HTR-8/SVneo (cell line): Measurements from ENCODE around the gene CCSAP.
"Not testable (repeated sequence)": the region's sequence is repeated elsewhere in the genome, so short reads cannot be mapped to it uniquely, and the experiment has no call there.

ENCODE experiments used
- DNase-seq: peaks from one replicate; pipeline ENCODE4 v3.0.0; 2011; ENCODE audit warnings: low spot score, mixed read lengths; ENCODE audit not compliant: insufficient read length
- FAIRE-seq: peaks from 2 replicates; lab custom pipeline; 2011; peaks lifted over from hg19 to GRCh38; lab: Jason Lieb, UNC

CCSAP gene

GRCh38 chr1:229328598-229329362 lies 14.1 kb downstream of the CCSAP start:
- no peak for FAIRE-seq
- DNase-seq, result no peak

GRCh38 chr1:229327765-229328164 lies 15.1 kb downstream of the CCSAP start:
- not testable (repeated sequence) for FAIRE-seq

GRCh38 chr1:229326601-229327000 lies 16.2 kb downstream of the CCSAP start:
- DNase-seq (no peak), FAIRE-seq (no peak)

More at GRCh38 chr1:229327765-229328164, 15.1 kb downstream of the CCSAP start:
- DNase-seq, result not testable (repeated sequence)

DNA sequence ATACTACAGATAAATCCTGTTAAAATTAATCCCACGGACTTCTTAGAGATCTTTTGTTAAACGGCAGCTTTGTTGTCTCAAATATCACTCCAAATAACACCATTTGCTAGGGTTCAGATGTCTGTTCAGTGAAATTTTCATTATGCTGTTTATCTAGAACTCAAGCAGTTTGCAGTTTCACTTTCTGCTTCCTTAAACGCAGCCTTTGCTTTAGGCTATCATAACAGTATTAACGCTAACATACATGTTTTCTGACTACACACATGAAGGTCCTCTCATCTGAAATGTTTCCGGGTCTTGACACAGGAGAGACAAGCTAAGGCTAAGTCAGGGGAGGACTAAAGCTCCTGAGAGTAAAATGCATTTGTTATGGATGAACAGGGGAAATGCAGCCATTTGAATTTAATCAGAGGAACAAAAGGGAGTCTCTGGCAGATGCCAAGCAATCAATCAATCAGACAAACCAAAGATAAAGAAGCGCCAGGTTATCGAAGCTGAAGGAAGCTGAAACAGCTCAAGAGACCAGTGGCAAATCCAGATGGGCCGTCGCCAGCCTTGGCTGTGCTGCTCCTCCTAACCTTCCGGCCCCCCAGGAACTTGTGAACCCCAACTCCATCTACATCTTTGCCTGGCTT lies 16.9 kb downstream of the CCSAP start:
- no peak for FAIRE-seq
- no peak for DNase-seq

- FAIRE-seq, result no peak
- DNase-seq, result no peak
Observed at GRCh38 chr1:229325401-229325800, 17.4 kb downstream of the CCSAP start.

GRCh38 chr1:229323885-229324553 lies 18.8 kb downstream of the CCSAP start:
- FAIRE-seq (no peak), DNase-seq (no peak)

DNA sequence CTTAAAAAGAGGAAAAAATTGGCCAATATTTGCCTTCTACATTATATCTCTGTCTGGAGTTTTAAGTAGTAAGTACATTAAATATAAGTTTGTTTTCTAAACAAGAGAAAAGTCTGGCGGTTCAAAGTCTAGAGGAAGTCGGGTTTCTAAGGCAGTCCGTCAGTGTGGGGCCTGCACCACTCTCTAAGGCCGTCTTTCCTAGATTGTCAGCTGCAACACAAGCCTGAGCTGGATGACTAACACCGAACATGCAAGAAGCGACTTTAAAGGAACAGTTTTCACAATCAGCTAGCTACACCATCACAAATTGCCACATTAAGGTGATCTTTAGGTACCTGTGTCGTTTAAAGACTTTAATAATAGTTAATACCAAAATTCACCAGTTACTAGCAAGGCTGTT lies 19.6 kb downstream of the CCSAP start:
- DNase-seq (no peak), FAIRE-seq (no peak)

- DNase-seq, result no peak
- no peak for FAIRE-seq
Observed at GRCh38 chr1:229319487-229319886, 23.4 kb downstream of the CCSAP start.

- peak; percentile 61 for DNase-seq
- no peak for FAIRE-seq
Observed at GRCh38 chr1:229318056-229318455, 24.8 kb downstream of the CCSAP start.

- DNase-seq (no peak), FAIRE-seq (no peak)
Observed at GRCh38 chr1:229316166-229316565, 26.7 kb downstream of the CCSAP start.

DNA sequence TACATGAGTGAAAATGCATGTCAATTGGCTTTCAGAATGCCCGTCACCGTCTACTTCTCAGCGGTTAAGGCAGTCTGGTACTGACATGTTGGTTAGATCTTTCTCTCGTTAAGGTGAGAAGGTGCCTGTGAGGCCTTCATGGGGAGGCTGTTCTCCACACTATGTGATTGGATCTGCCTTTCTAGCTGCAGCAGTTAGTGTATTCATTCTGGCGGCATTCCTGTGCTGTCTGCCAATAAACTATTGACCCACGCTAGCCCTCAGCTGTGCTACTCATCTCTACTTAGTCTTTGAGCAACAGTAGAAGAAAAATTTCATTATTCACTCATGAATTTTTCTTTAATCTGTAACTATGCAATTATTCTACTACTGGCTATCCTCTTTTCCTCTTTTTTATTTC lies 32.0 kb downstream of the CCSAP start:
- FAIRE-seq (no peak), DNase-seq (no peak)

DNA sequence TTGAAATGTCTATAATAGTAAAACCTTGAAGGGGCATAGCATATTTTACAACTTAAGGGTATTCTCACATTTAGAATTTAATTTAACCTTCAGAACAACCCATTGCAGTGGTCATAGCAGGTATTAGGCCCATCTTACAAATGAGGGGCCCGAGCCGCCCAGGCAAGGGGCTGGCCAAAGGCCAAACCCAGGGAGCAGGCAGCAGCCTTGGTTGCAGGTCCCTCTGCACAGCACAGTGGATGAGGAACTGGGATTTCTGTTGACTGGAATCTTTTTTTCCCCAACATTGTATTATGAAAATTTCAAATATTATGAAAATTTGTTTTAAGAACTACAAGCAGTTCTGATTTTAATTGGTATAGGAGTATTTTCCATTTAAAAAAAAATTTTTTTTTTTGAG lies 33.2 kb downstream of the CCSAP start:
- FAIRE-seq (no peak), DNase-seq (no peak)

- no peak for DNase-seq
- no peak for FAIRE-seq
Observed at GRCh38 chr1:229309074-229309473, 33.8 kb downstream of the CCSAP start.

GRCh38 chr1:229305392-229305791 lies 37.5 kb downstream of the CCSAP start:
- FAIRE-seq (no peak), DNase-seq (no peak)

GRCh38 chr1:229303855-229304254 lies 39.0 kb downstream of the CCSAP start:
- FAIRE-seq (no peak), DNase-seq (no peak)

DNA sequence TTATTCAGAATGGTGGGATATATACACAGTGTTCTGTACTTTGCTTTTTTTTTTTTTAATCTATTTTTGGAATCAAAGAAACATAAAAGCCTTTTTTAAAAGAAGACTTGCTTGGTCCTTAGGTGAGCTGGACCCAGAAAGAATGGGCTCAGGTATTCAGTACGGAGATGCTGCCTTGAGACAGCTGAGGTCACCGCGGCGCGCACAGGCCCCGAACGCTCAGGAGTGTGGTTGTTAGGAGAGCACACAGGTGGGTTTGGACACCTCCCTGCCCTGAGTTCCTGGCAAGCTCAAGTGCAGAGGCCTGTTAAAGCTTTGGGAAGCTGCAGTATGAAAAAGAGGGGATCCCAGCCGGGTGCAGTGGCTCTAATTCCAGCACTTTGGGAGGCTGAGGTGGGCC lies 40.1 kb downstream of the CCSAP start:
- FAIRE-seq, result no peak
- DNase-seq, result no peak

DNA sequence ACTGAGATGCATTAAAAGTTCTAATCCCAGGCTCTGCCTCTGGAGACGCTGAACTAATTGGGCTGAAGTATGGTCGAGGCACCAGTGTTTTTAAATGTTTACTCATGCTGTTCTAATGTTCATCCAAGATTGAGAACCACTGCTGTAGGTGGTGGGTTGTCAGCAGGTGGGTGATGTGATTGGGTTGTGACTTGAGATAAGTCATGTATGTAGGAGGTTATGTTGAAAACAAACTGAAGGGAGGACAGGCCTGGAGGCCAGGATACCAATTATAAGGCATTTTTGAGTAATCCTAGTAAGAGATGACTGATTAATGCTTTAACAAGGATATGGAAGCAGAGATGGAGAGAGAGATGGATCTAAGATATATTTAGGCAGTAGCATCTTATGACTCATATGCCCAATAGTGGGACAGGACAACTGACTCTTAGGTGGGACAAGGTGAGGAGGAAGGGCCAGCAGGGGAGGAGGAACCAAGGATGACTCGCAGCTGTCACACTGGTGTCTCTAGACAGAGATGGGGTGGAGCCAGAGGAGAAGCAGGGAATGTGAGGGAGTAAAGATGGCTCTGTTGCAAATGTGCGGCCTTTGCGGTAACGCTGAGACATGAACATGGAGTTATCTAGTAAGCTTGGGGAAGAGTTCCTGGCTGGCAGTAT lies 42.6 kb downstream of the CCSAP start:
- DNase-seq, result no peak
- FAIRE-seq, result peak; percentile 52

DNA sequence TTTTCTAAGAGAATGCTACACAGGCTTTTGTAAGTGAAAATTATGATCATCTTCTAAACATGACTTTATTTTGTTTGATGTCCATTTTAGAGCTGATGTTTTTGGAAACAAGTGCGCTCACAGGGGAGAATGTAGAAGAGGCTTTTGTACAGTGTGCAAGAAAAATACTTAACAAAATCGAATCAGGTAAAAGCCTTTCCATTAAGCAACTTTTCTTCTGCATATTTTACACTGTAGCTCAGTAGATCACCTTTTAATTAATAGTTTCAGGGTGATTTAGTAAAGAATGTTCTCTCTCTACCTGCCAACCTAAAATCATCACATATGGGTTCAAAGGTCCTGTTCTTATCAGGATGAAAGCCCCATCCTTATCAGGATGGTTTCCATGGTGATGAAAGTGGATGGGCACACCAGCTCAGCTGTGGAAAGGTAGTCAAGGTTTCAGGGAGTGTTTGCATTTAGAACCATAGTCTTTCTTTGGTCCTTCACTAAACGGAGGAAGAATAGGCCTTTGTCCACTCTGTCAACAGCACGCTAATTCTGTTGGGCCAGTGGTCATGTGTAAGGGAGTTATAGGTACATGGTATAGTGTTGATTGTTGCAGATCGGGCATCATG lies 43.9 kb downstream of the CCSAP start:
- FAIRE-seq, result no peak
- no peak for DNase-seq

GRCh38 chr1:229298420-229298819 lies 44.4 kb downstream of the CCSAP start:
- FAIRE-seq (no peak), DNase-seq (no peak)

GRCh38 chr1:229297746-229298145 lies 45.1 kb downstream of the CCSAP start:
- DNase-seq (no peak), FAIRE-seq (no peak)
